Measurements from ENCODE around the gene BCL2. TPM values are rescaled to one million over a fixed set of nuclear protein-coding genes. Genes with fewer than 3 reads are reported as not detected.

The BCL2 gene
- total RNA-seq, 1 donor from 2014 or later, result 17.7 TPM

Small RNA genes within 50 kb of the gene (small RNA-seq; reads per million reads assigned to genes)
- gene AC022726.1 (ENCODE audit: low replicate concordance), result not detected

Other genes with a start within 250 kb of the BCL2 start
- 13.3 TPM for gene KDSR, start 47.4 kb upstream of the BCL2 start, total RNA-seq
- gene VPS4B, start 102.7 kb upstream of the BCL2 start, total RNA-seq, result 21.6 TPM
- 0.49 TPM for gene SERPINB5, start 157.2 kb upstream of the BCL2 start, total RNA-seq
- gene SERPINB12, start 222.6 kb upstream of the BCL2 start, total RNA-seq, result not detected